H1 (cell line): ENCODE measurements around the gene AP2A1. TPM values are rescaled to one million over a fixed set of nuclear protein-coding genes. Genes with fewer than 3 reads are reported as not detected.

ENCODE experiments used
- CTCF ChIA-PET: fragments of 300-600 bp; sonication (Branson Sonifier 250); formaldehyde crosslinking; loops from one replicate; lab custom pipeline; 2021; ENCODE audit not compliant: partially characterized antibody; lab: Charles Lee
- POLR2A ChIA-PET: fragments of 300-600 bp; sonication (Branson Sonifier 250); formaldehyde crosslinking; loops from one replicate; lab custom pipeline; 2021; ENCODE audit warnings: inconsistent platforms; ENCODE audit not compliant: partially characterized antibody; lab: Charles Lee
- DNase-seq, 2 experiments: peaks; one replicate each; pipeline versions ENCODE4 v3.0.0 to v3.0.0-alpha.2; 2010 to 2022; ENCODE audit warnings: low spot score in 2 of 2, low read depth in 1 of 2, mixed read lengths in 1 of 2
- FAIRE-seq: peaks from 2 replicates; lab custom pipeline; 2011; peaks lifted over from hg19 to GRCh38; lab: Jason Lieb, UNC
- H2AFZ ChIP-seq: 2 replicates; pipeline ENCODE4 v1.8.1; 2012; ENCODE audit warnings: low read length, inconsistent platforms
- H2AK5ac ChIP-seq: 2 replicates; pipeline ENCODE4 v1.6.1; 2013; ENCODE audit warnings: low read depth, low read length
- H2BK120ac ChIP-seq: replicated peaks from 2 replicates; pipeline ENCODE3; 2013; ENCODE audit warnings: low read depth, low read length, inconsistent platforms
- H2BK12ac ChIP-seq: 2 replicates; pipeline ENCODE4 v1.6.1; 2013; ENCODE audit warnings: low read depth, low read length
- H2BK15ac ChIP-seq: 2 replicates; pipeline ENCODE4 v1.6.1; 2013; ENCODE audit warnings: low read length
- H2BK20ac ChIP-seq: 2 replicates; pipeline ENCODE4 v1.6.1; 2013; ENCODE audit warnings: low read length
- H2BK5ac ChIP-seq: 2 replicates; pipeline ENCODE4 v1.6.1; 2013; ENCODE audit warnings: low read depth, low read length
- H3K14ac ChIP-seq: 2 replicates; pipeline ENCODE4 v1.6.1; 2013; ENCODE audit warnings: inconsistent platforms; ENCODE audit not compliant: insufficient read length
- H3K18ac ChIP-seq: 2 replicates; pipeline ENCODE4 v1.6.1; 2013; ENCODE audit warnings: low read length; ENCODE audit errors: extremely low read depth
- H3K23ac ChIP-seq: 2 replicates; pipeline ENCODE4 v1.6.1; 2013; ENCODE audit warnings: inconsistent platforms; ENCODE audit not compliant: insufficient read length
- H3K23me2 ChIP-seq: 2 replicates; pipeline ENCODE4 v1.6.1; 2013; ENCODE audit warnings: low read depth, low read length
- H3K27ac ChIP-seq: 2 replicates; pipeline ENCODE4 v1.6.1; 2011; ENCODE audit warnings: low read depth, low read length, inconsistent platforms
- H3K27me3 ChIP-seq, 4 experiments: replicated peaks in 1 of 4; 1 replicate in 1 of 4; 2 replicates in 3 of 4; pipeline versions ENCODE4 v1.6.1 to v1.8.1; 2011 to 2013; ENCODE audit warnings: low read length in 3 of 4, mild to moderate bottlenecking in 3 of 4, inconsistent platforms in 2 of 4, mixed read lengths in 2 of 4, moderate library complexity in 1 of 4; ENCODE audit not compliant: control insufficient read depth in 3 of 4, insufficient read depth in 3 of 4; ENCODE audit errors: extremely low read depth in 1 of 4
- H3K36me3 ChIP-seq, 4 experiments: 2 replicates each; pipeline versions ENCODE4 v1.6.1 to v1.8.1; 2011 to 2013; ENCODE audit warnings: mild to moderate bottlenecking in 4 of 4, low read length in 3 of 4, moderate library complexity in 2 of 4, control low read depth in 1 of 4, inconsistent platforms in 1 of 4; ENCODE audit not compliant: insufficient read depth in 4 of 4, control insufficient read depth in 2 of 4
- H3K4ac ChIP-seq: replicated peaks from 2 replicates; pipeline ENCODE3; 2013; ENCODE audit warnings: low read length, low read depth, mixed read lengths, inconsistent platforms; ENCODE audit not compliant: insufficient read length
- H3K4me1 ChIP-seq, 4 experiments: replicated peaks in 1 of 4; 1 replicate in 1 of 4; 2 replicates in 3 of 4; pipeline versions ENCODE4 v1.6.1 to v1.8.1; 2011 to 2013; ENCODE audit warnings: low read length in 3 of 4, inconsistent platforms in 2 of 4, mixed read lengths in 1 of 4; ENCODE audit not compliant: insufficient read depth in 4 of 4, control insufficient read depth in 3 of 4
- H3K4me2 ChIP-seq, 2 experiments: 2 replicates each; pipeline versions ENCODE4 v1.6.1 to v1.8.1; 2011 to 2013; ENCODE audit warnings: low read depth in 2 of 2, low read length in 2 of 2, control low read depth in 1 of 2, inconsistent platforms in 1 of 2, mild to moderate bottlenecking in 1 of 2; ENCODE audit not compliant: insufficient read depth in 1 of 2
- H3K4me3 ChIP-seq, 4 experiments: fragments of 200-600, 300-600 bp in 1 of 4; sonication (generic), shearing (Covaris generic), sonication (Bioruptor Twin) in 1 of 4; 2 replicates each; pipeline versions ENCODE4 v1.5.1 to v1.8.1; 2011 to 2016; ENCODE audit warnings: low read length in 4 of 4, low read depth in 3 of 4, control low read depth in 2 of 4, inconsistent platforms in 2 of 4, mild to moderate bottlenecking in 2 of 4, mixed read lengths in 1 of 4, moderate library complexity in 1 of 4; ENCODE audit not compliant: insufficient read depth in 2 of 4; ENCODE audit errors: extremely low read depth in 1 of 4
- H3K56ac ChIP-seq: replicated peaks from 2 replicates; pipeline ENCODE3; 2013; ENCODE audit warnings: low read depth, mild to moderate bottlenecking, mixed read lengths, low read length, inconsistent platforms; ENCODE audit not compliant: insufficient read length
- H3K79me1 ChIP-seq: 2 replicates; pipeline ENCODE4 v1.6.1; 2013; ENCODE audit warnings: low read depth, low read length, control low read depth
- H3K79me2 ChIP-seq, 2 experiments: 2 replicates each; pipeline versions ENCODE4 v1.6.1 to v1.8.1; 2012 to 2013; ENCODE audit warnings: low read length in 2 of 2, mild to moderate bottlenecking in 2 of 2, inconsistent platforms in 1 of 2; ENCODE audit not compliant: insufficient read depth in 2 of 2, control insufficient read depth in 1 of 2
- H3K9ac ChIP-seq, 4 experiments: replicated peaks in 1 of 4; 1 replicate in 1 of 4; 2 replicates in 3 of 4; pipeline versions ENCODE4 v1.6.1 to v1.8.1; 2011 to 2013; ENCODE audit warnings: low read depth in 3 of 4, low read length in 3 of 4, control low read depth in 2 of 4, mild to moderate bottlenecking in 2 of 4, moderate library complexity in 2 of 4, inconsistent platforms in 1 of 4; ENCODE audit errors: extremely low read depth in 1 of 4
- H3K9me3 ChIP-seq, 2 experiments: 2 replicates each; pipeline versions ENCODE4 v1.6.1 to v1.8.1; 2012 to 2013; ENCODE audit warnings: mild to moderate bottlenecking in 2 of 2, moderate library complexity in 2 of 2, control low read depth in 1 of 2, inconsistent platforms in 1 of 2, low read depth in 1 of 2, low read length in 1 of 2, mixed read lengths in 1 of 2; ENCODE audit not compliant: insufficient read depth in 2 of 2
- H4K20me1 ChIP-seq, 2 experiments: replicated peaks in 1 of 2; 2 replicates each; pipeline versions ENCODE3 to v1.8.1; 2011 to 2013; ENCODE audit warnings: inconsistent platforms in 2 of 2, low read length in 2 of 2, mild to moderate bottlenecking in 1 of 2; ENCODE audit not compliant: insufficient read depth in 2 of 2, control insufficient read depth in 1 of 2
- H4K5ac ChIP-seq: 2 replicates; pipeline ENCODE4 v1.6.1; 2013; ENCODE audit warnings: low read length, low read depth, mixed read lengths, inconsistent platforms; ENCODE audit not compliant: insufficient read length
- H4K8ac ChIP-seq: 2 replicates; pipeline ENCODE4 v1.8.0; 2013; ENCODE audit warnings: mild to moderate bottlenecking, moderate library complexity, low read length, inconsistent platforms; ENCODE audit not compliant: insufficient read depth; ENCODE audit errors: extremely low read depth
- H4K91ac ChIP-seq: replicated peaks from 2 replicates; pipeline ENCODE3; 2013; ENCODE audit warnings: low read length, mixed read lengths, inconsistent platforms; ENCODE audit not compliant: insufficient read length
- BCL11A ChIP-seq, 2 experiments: IDR thresholded peaks; one replicate each; pipeline ENCODE4 v1.6.1; 2011; ENCODE audit warnings: low read depth in 2 of 2, low read length in 2 of 2, mild to moderate bottlenecking in 2 of 2
- CBX5 ChIP-seq: fragments of 300-800, 300-1000 bp; sonication (generic); IDR thresholded peaks from 2 replicates; pipeline ENCODE4 v1.7.1; 2016; ENCODE audit warnings: antibody characterized with exemption, low read length, low read depth
- CBX8 ChIP-seq: fragments of 300-800, 300-1000 bp; sonication (generic); IDR thresholded peaks from 2 replicates; pipeline ENCODE4 v1.7.1; 2016; ENCODE audit warnings: low read depth, low read length, borderline replicate concordance
- CREB1 ChIP-seq: IDR thresholded peaks from 2 replicates; pipeline ENCODE4 v1.6.1; 2012; ENCODE audit warnings: inconsistent platforms
- GTF2F1 ChIP-seq: IDR thresholded peaks from 2 replicates; pipeline ENCODE4 v1.6.1; 2012; ENCODE audit warnings: low read depth, low read length, improper control_type of control experiment, borderline replicate concordance
- JUND ChIP-seq: IDR thresholded peaks from 2 replicates; pipeline ENCODE4 v1.6.1; 2011; ENCODE audit warnings: mild to moderate bottlenecking, improper control_type of control experiment, low read length
- POLR2AphosphoS5 ChIP-seq: IDR thresholded peaks from 2 replicates; pipeline ENCODE4 v1.6.1; 2011; ENCODE audit warnings: low read depth, low read length
- SAP30 ChIP-seq: fragments of 300-600 bp; sonication (generic); IDR thresholded peaks from 2 replicates; pipeline ENCODE4 v1.7.1; 2012; ENCODE audit warnings: low read length, moderate library complexity, mild to moderate bottlenecking, inconsistent platforms; ENCODE audit not compliant: insufficient read depth, insufficient replicate concordance
- TAF1 ChIP-seq: IDR thresholded peaks from 2 replicates; pipeline ENCODE4 v1.6.1; 2011; ENCODE audit warnings: mild to moderate bottlenecking, low read depth, low read length
- WGBS, 2 experiments: shearing (Covaris generic) in 1 of 2; methylation state at CpG; one replicate each; pipeline versions ENCODE4 v1.1.6 to v1.1.7; 2013 to 2015; ENCODE audit warnings: low lambda C conversion rate in 2 of 2, mixed read lengths in 2 of 2, inconsistent platforms in 1 of 2, low coverage in 1 of 2, missing lambda C conversion rate in 1 of 2; ENCODE audit not compliant: insufficient replicate concordance in 2 of 2, insufficient coverage in 1 of 2, insufficient read length in 1 of 2; ENCODE audit errors: extremely low coverage in 1 of 2, missing lambda C conversion rate in 1 of 2; 5-methylcytosine and 5-hydroxymethylcytosine counted together
- polyA plus RNA-seq, 7 experiments: library from polyadenylated mRNA; depleted of rRNA in 3 of 7; stranded (reverse) in 5 of 7; unstranded in 2 of 7; fragments of >200 nt in 5 of 7; fragments of 200-250 nt in 2 of 7; gene quantifications; 1 replicate in 5 of 7; 2 replicates in 1 of 7; 4 replicates in 1 of 7; pipeline versions ENCODE4 v1.2.1 to v1.2.3, GENCODE V29; 2011 to 2013; ENCODE audit warnings: missing spikeins in 2 of 7, mixed read lengths in 2 of 7
- total RNA-seq: library from RNA; stranded (reverse); fragmentation: NEBNext Ultra II Directional; extraction: Animal tissue kit (Norgen Biotek cat#: 25700); gene quantifications from 2 replicates; pipeline ENCODE4 v1.2.1, GENCODE V29; 2021

Gene AP2A1
- total and polyA plus RNA-seq, 2 of the 8 experiments (the other 6 are each of a cell fraction or from before 2014, with no cell fraction given): 105 to 106 TPM

GRCh38 chr19:49835562-49835961 lies 68.8 kb downstream of the AP2A1 start:
- H3K9ac ChIP-seq: no peak overlapping the region
- no peak overlapping the region for H2BK20ac ChIP-seq
- no peak overlapping the region for H4K8ac ChIP-seq
- H3K56ac ChIP-seq: no peak overlapping the region
- no peak overlapping the region for H3K4me2 ChIP-seq
- DNase-seq (no peak), FAIRE-seq (no peak)
- ChIA-PET POLR2A (interaction anchor here (1.1 to 2.3 kb wide), 3 partner anchors 10 to 26 kb away, joined by 3 to 10 read pairs (median 5); no protein-coding TSS in a partner anchor), CTCF (interaction anchor here (0.8 to 1.3 kb wide), 3 partner anchors 10 to 55 kb away, joined by 3 to 6 read pairs (median 3); no protein-coding TSS in a partner anchor)
- H3K23ac ChIP-seq: no peak overlapping the region
- H2BK5ac ChIP-seq: no peak overlapping the region
- H3K4me1 ChIP-seq: no peaks in the 10 kb centered on the region
- H2AK5ac ChIP-seq: no peak overlapping the region
- no peak overlapping the region for H4K91ac ChIP-seq
- no peak overlapping the region for H2BK12ac ChIP-seq
- no peaks in the 10 kb centered on the region for H3K9me3 ChIP-seq
- no peak overlapping the region for H3K14ac ChIP-seq
- TF ChIP-seq GTF2F1 (no peak), JUND (no peak), CBX8 (no peak), CBX5 (no peak), CREB1 (no peak), TAF1 (no peak), SAP30 (no peak), BCL11A (IDR thresholded peaks at IDR 0.05; ENCODE audit: low read depth in 2 of 2, low read length in 2 of 2) (no peak), POLR2AphosphoS5 (no peak)
- H2AFZ ChIP-seq: no peak overlapping the region
- no peak overlapping the region for H3K18ac ChIP-seq
- no peaks in the 10 kb centered on the region for H3K79me2 ChIP-seq
- H3K27me3 ChIP-seq: no peaks in the 10 kb centered on the region
- no peak overlapping the region for H3K4ac ChIP-seq
- H3K27ac ChIP-seq: no peak overlapping the region
- peaks cover 1 to 7% of the 10 kb centered on the region in 2 experiments for H4K20me1 ChIP-seq
- no peaks in the 10 kb centered on the region for H3K79me1 ChIP-seq
- WGBS, 2 experiments: 97% methylated on average over 10 of the region's 12 CpGs; no CpG with 5 or more reads in 1 of the 2 experiments
- no peak overlapping the region for H2BK120ac ChIP-seq
- H3K23me2 ChIP-seq: no peaks in the 10 kb centered on the region
- H4K5ac ChIP-seq: no peak overlapping the region
- H3K36me3 ChIP-seq: peaks cover 14 to 46% (median 34%) of the 10 kb centered on the region in 4 experiments; a peak in 6 of 8 replicates
- no peak overlapping the region for H2BK15ac ChIP-seq
- no peak overlapping the region for H3K4me3 ChIP-seq
